NCI-H2107 (cell line): ENCODE data around the gene MFAP2.
A peak's percentile ranks its signal among the peaks of the same experiment; 100 is the strongest.

Experiments used
- DNase-seq: peaks from one replicate; lab custom pipeline; 2025; lab: John Stamatoyannopoulos, UW

The MFAP2 gene

GRCh38 chr1:16929146-16930041, 51.0 kb downstream of the MFAP2 start:
- peak; percentile 76 for DNase-seq

GRCh38 chr1:16927711-16928485, 52.5 kb downstream of the MFAP2 start:
- no peak for DNase-seq

- DNase-seq: no peak
Observed at GRCh38 chr1:16927256-16927655, 53.2 kb downstream of the MFAP2 start.

GRCh38 chr1:16926491-16927073, 53.8 kb downstream of the MFAP2 start:
- DNase-seq: peak; percentile 90

- DNase-seq: no peak
Observed at GRCh38 chr1:16925635-16926490, 54.6 kb downstream of the MFAP2 start.

- DNase-seq: no peak
Observed at GRCh38 chr1:16924919-16925477, 55.4 kb downstream of the MFAP2 start.
